ENCODE results near the gene PIP4K2B. TPM values are rescaled to one million over a fixed set of nuclear protein-coding genes. Genes with fewer than 3 reads are reported as not detected.

PIP4K2B gene
- total RNA-seq (10 to 100 TPM; 39.4 to 55.0 (median 48.5) TPM), polyA plus RNA-seq (10 to 100 TPM; 23.3 to 38.9 TPM)
- long read RNA-seq, donor 1, full-length matches to known transcripts = 5 of 22 reads
- long read RNA-seq, donor 1, partial matches to known transcripts = 1 of 22 reads
- long read RNA-seq, donor 1, other reads (novel, unspliced or antisense) = 16 of 22 reads
- long read RNA-seq, donor 2, full-length matches to known transcripts = 12 of 54 reads
- long read RNA-seq, donor 2, partial matches to known transcripts = 1 of 54 reads
- long read RNA-seq, donor 2, other reads (novel, unspliced or antisense) = 41 of 54 reads
- long read RNA-seq, donor 3, full-length matches to known transcripts = 13 of 37 reads
- long read RNA-seq, donor 3, partial matches to known transcripts = 4 of 37 reads
- long read RNA-seq, donor 3, other reads (novel, unspliced or antisense) = 20 of 37 reads

DNA sequence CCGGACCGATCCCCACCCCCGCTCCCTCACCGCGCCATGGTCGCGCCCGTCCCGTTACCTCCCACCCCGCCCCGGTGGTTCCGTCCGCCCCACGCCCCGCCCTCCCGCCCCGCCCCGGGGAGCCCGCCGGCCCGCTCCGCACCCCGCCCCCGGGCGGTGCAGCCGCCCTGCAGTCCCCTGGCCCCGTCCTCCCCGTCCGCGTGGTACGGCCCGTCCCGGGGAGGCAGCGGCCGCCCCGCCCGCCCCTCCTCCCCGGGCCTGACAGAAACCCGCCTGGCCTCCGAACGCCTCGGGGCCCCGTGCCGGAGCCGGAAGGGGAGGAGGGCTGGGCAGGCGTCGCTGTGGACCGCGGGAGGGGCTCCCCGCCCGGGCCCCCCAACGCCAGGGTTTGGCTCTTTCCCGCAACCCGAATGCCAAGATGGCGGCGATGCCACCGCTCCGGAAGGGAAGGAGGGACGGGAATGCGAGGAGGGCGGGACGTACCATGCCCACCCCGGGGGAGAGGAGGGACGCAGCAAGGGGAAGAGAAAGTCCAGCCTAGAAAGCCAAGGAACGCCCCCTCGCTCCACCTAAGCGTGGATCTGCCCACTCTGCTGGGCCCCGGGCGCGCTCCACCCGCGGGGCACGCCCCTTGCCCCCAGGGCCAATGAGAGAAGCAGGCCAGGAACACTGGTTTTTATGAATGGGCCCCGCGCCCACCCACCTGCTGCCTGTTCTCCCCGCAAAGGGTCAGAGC lies at the start of gene PIP4K2B:
TSS of gene PIP4K2B (minus strand) at position 56 of the 736 bp plus-strand sequence. CDS start 132 bp downstream, outside the sequence.
- TF ChIP-seq POLR2A (IDR thresholded peaks at IDR 0.05) = peak in 1 of 2 donors; percentile 57
- TF ChIP-seq, protein P1, sequence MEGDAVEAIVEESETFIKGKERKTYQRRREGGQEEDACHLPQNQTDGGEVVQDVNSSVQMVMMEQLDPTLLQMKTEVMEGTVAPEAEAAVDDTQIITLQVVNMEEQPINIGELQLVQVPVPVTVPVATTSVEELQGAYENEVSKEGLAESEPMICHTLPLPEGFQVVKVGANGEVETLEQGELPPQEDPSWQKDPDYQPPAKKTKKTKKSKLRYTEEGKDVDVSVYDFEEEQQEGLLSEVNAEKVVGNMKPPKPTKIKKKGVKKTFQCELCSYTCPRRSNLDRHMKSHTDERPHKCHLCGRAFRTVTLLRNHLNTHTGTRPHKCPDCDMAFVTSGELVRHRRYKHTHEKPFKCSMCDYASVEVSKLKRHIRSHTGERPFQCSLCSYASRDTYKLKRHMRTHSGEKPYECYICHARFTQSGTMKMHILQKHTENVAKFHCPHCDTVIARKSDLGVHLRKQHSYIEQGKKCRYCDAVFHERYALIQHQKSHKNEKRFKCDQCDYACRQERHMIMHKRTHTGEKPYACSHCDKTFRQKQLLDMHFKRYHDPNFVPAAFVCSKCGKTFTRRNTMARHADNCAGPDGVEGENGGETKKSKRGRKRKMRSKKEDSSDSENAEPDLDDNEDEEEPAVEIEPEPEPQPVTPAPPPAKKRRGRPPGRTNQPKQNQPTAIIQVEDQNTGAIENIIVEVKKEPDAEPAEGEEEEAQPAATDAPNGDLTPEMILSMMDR (IDR thresholded peaks at IDR 0.05) = no peak
- intact Hi-C loops (cut with DNase I) = loop anchor here in 5 of 10 donors (1.0 to 5.0 kb wide), 4 partner anchors 26 to 55 kb away; partner anchors contain the start of genes PSMB3 (in 5 of the 5) and CWC25 (in 1 of the 5)

DNA sequence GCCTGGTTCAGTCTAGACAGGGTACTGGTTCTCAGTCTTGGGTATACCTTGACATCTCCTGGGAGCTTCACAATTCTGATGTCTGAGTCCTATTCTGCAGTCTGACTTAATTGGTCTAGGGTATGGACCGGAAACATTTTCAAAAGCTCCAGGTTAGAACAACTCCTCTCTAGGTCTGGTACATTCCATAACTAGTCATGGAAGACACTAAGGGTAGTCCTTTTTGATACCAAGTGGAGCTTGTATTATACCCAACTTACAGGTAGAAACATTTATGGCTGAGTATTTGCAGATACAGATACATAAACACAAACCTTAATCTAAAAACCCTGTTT lies 49.2 kb upstream of the PIP4K2B start:
- Histone ChIP-seq H3K9me3 (no peaks in the 10 kb centered on the region), H3K36me3 (peaks cover 0 to 70% (median 65%) of the 10 kb centered on the region in 9 donors), H3K27me3 (no peaks in the 10 kb centered on the region), H3K4me3 (no peak overlapping the region), H3K27ac (no peak overlapping the region), H3K4me1 (peaks cover 9 to 29% (median 22%) of the 10 kb centered on the region in 12 donors)
- intact Hi-C loops (cut with DNase I) = no loop called here
- no peak for TF ChIP-seq POLR2A (IDR thresholded peaks at IDR 0.05)
- TF ChIP-seq, protein P1 (IDR thresholded peaks at IDR 0.05) = no peak
- DNase-seq (no peak), ATAC-seq (no peak)
- WGBS, 4 donors = 93 to 100% (median 99%) methylated on average over 1 of the region's 1 CpG

More for the DNA sequence above, at the start of gene PIP4K2B:
- DNase-seq = peak; percentile 96 to 98 (median 96)
- 0 to 1% (median 1%) methylated on average over 24 to 76 of the region's 76 CpGs for WGBS, 4 donors
- H3K9me3 ChIP-seq = peaks cover 0 to 7% (median 0%) of the 10 kb centered on the region in 12 donors
- ATAC-seq = peak; percentile 93 to 97 (median 96)
- peak within 1 kb of the TSS; percentile 89 to 100 (median 99) for H3K27ac ChIP-seq
- peaks cover 6 to 42% (median 27%) of the 10 kb centered on the region in 12 donors for H3K4me1 ChIP-seq
- H3K27me3 ChIP-seq = no peaks in the 10 kb centered on the region
- peak within 1 kb of the TSS; percentile 65 to 98 (median 82) for H3K4me3 ChIP-seq
- H3K36me3 ChIP-seq = peaks cover 0 to 55% (median 47%) of the 10 kb centered on the region in 9 donors

DNA sequence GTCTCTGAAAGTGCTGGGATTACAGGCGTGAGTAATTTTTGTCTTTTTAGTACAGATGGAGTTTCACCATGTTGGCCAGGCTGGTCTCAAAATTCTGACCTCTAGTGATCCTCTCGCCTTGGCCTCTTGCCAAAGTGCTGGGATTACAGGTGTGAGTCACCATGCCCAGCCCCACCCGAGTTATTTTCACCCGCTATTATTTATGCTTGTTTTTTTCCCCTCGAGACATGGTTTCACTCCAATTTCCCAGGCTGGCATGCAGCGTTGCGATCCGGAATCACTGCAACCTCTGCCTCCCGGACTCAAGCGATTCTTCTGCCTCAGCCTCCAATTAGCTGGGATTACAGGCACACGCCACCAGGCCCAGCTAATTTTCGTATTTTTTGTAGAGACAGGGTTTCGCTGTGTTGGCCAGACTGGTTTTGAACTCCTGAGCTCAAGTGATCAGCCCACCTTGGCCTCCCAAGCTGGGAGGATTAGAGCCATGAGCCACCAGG lies 45.0 kb upstream of the PIP4K2B start:
- WGBS, 4 donors = 64 to 84% (median 78%) methylated on average over 12 to 13 of the region's 13 CpGs
- no peak for ATAC-seq
- intact Hi-C loops (cut with DNase I) = no loop called here
- peak in 1 of 5 donors; percentile 49 for DNase-seq
- Histone ChIP-seq H3K4me3 (no peak overlapping the region), H3K9me3 (no peaks in the 10 kb centered on the region), H3K27me3 (no peaks in the 10 kb centered on the region), H3K4me1 (no peaks in the 10 kb centered on the region), H3K27ac (peak overlapping the region in 1 of 12 donors; percentile 35), H3K36me3 (peaks cover 0 to 33% (median 30%) of the 10 kb centered on the region in 9 donors)
- TF ChIP-seq POLR2A (IDR thresholded peaks at IDR 0.05) = no peak
- TF ChIP-seq, protein P1 (IDR thresholded peaks at IDR 0.05) = no peak
